ENCODE results near the gene RNF31. TPM values are rescaled to one million over a fixed set of nuclear protein-coding genes. Genes with fewer than 3 reads are reported as not detected.

The RNF31 gene
- total and polyA plus RNA-seq, 2 donors (not counting 3 experiments of a cell fraction or from before 2014, with no cell fraction given): 32.3 to 69.7 TPM

GRCh38 chr14:24155100-24155499 lies 7.8 kb downstream of the RNF31 start:
- intact Hi-C loops (cut with micrococcal nuclease): no loop called here
- H3K27ac ChIP-seq (ENCODE audit: insufficient read depth, low read depth, low read length): no peak overlapping the region
- no peak for TF ChIP-seq POLR2AphosphoS5 (IDR thresholded peaks at IDR 0.05; ENCODE audit: insufficient read depth, low read depth, low read length)
- TF ChIP-seq GATA2 (IDR thresholded peaks at IDR 0.05; ENCODE audit: insufficient read depth, insufficient read length, low read depth, low read length): no peak
- TF ChIP-seq MYC (IDR thresholded peaks at IDR 0.05; ENCODE audit: low read depth, low read length): no peak
- TF ChIP-seq JUN (IDR thresholded peaks at IDR 0.05; ENCODE audit: borderline replicate concordance, insufficient read depth, insufficient read length, low read depth): no peak
- TF ChIP-seq FOS (IDR thresholded peaks at IDR 0.05; ENCODE audit: borderline replicate concordance, insufficient read depth, low read length): no peak
- TF ChIP-seq MAX (IDR thresholded peaks at IDR 0.05; ENCODE audit: insufficient read depth, insufficient read length): no peak
- TF ChIP-seq EZH2 (IDR thresholded peaks at IDR 0.05; ENCODE audit: borderline replicate concordance, low read depth, low read length, severe bottlenecking): no peak
- TF ChIP-seq POLR2A (IDR thresholded peaks at IDR 0.05; ENCODE audit: low read depth, low read length): no peak
- no peak for TF ChIP-seq CTCF (IDR thresholded peaks at IDR 0.05; ENCODE audit: extremely low read depth in 1 of 2, insufficient read depth in 1 of 2, low read depth in 1 of 2, low read length in 2 of 2)
- no peaks in the 10 kb centered on the region for H3K79me2 ChIP-seq (ENCODE audit: control insufficient read depth, insufficient read depth, low read length)
- no peak overlapping the region for H3K9ac ChIP-seq (replicated peaks; ENCODE audit: extremely low read depth, insufficient read depth, low read length)
- no peak for FAIRE-seq
- dilution Hi-C loops (cut with MboI; ENCODE audit: extremely low pct_ligation_motif_present, low sequenced_read_pairs): no loop called here
- ChIA-PET CTCF (interaction anchor here (0.9 to 1.4 kb wide), 3 partner anchors 14 to 153 kb away, joined by 3 read pairs; partner anchors contain the start of genes CIDEB and EMC9), POLR2A (no interaction called here)
- H3K4me3 ChIP-seq (replicated peaks in 1 of 3; ENCODE audit: insufficient read depth in 1 of 3, low read depth in 1 of 3, low read length in 3 of 3): no peak overlapping the region
- H3K4me2 ChIP-seq (ENCODE audit: insufficient read depth, low read length): no peak overlapping the region
- H3K27me3 ChIP-seq (ENCODE audit: control insufficient read depth in 2 of 2, insufficient read depth in 2 of 2, low read length in 2 of 2): no peaks in the 10 kb centered on the region
- H3K9me3 ChIP-seq (replicated peaks; ENCODE audit: control insufficient read depth, insufficient read depth, low read length): no peaks in the 10 kb centered on the region
- H4K20me1 ChIP-seq (replicated peaks; ENCODE audit: control insufficient read depth, extremely low read depth, insufficient read depth, low read length): no peaks in the 10 kb centered on the region
- no TSS peak for BruUV-seq (replicated peaks)
- H3K4me1 ChIP-seq (ENCODE audit: control insufficient read depth, extremely low read depth, insufficient read depth, low read length): no peaks in the 10 kb centered on the region
- no peak for DNase-seq (ENCODE audit: low read depth, low spot score)
- H3K36me3 ChIP-seq (ENCODE audit: control insufficient read depth in 2 of 2, extremely low read depth in 1 of 2, insufficient read depth in 2 of 2, low read length in 2 of 2): peaks cover 20 to 55% of the 10 kb centered on the region in 2 experiments
- H3K9me1 ChIP-seq (replicated peaks; ENCODE audit: control insufficient read depth, extremely low read depth, insufficient read depth, low read length): no peaks in the 10 kb centered on the region
- H2AFZ ChIP-seq (ENCODE audit: low read depth, low read length): no peak overlapping the region
